GM21447 (cell line): ENCODE results near the gene MGP.
A peak's percentile ranks its signal among the peaks of the same experiment; 100 is the strongest.

Experiments used
- ATAC-seq: cut with Tn5 transposase; IDR thresholded peaks from one replicate; pipeline ENCODE4 v1.9.1; 2021; ENCODE audit not compliant: unreplicated experiment

The MGP gene

GRCh38 chr12:14903386-14904098 lies 17.9 kb upstream of the MGP start:
- no peak for ATAC-seq

GRCh38 chr12:14902465-14902864 lies 16.8 kb upstream of the MGP start:
- ATAC-seq, result no peak

- no peak for ATAC-seq
Observed at GRCh38 chr12:14901228-14901562, 15.5 kb upstream of the MGP start.

- no peak for ATAC-seq
Observed at GRCh38 chr12:14900521-14901227, 15.0 kb upstream of the MGP start.

- no peak for ATAC-seq
Observed at GRCh38 chr12:14896521-14897169, 11.0 kb upstream of the MGP start.

- ATAC-seq, result no peak
Observed at GRCh38 chr12:14893506-14894250, 8.0 kb upstream of the MGP start.

GRCh38 chr12:14892726-14893505 lies 7.3 kb upstream of the MGP start:
- no peak for ATAC-seq

GRCh38 chr12:14890701-14891100 lies 5.0 kb upstream of the MGP start:
- ATAC-seq, result no peak

- no peak for ATAC-seq
Observed at GRCh38 chr12:14886271-14886670, 617 bp upstream of the MGP start.

- peak; percentile 98 for ATAC-seq
Observed at GRCh38 chr12:14884458-14884878, 1.2 kb downstream of the MGP start.

GRCh38 chr12:14883686-14884085 lies 2.0 kb downstream of the MGP start:
- ATAC-seq, result no peak

GRCh38 chr12:14880890-14881453 lies 4.7 kb downstream of the MGP start:
- ATAC-seq, result no peak

- no peak for ATAC-seq
Observed at GRCh38 chr12:14879222-14879933, 6.3 kb downstream of the MGP start.

- ATAC-seq, result no peak
Observed at GRCh38 chr12:14878488-14878887, 7.2 kb downstream of the MGP start.

- ATAC-seq, result no peak
Observed at GRCh38 chr12:14876833-14877232, 8.8 kb downstream of the MGP start.

- no peak for ATAC-seq
Observed at GRCh38 chr12:14874882-14875281, 10.8 kb downstream of the MGP start.

- ATAC-seq, result no peak
Observed at GRCh38 chr12:14873440-14874185, 12.0 kb downstream of the MGP start.

- no peak for ATAC-seq
Observed at GRCh38 chr12:14871886-14872285, 13.8 kb downstream of the MGP start.

- no peak for ATAC-seq
Observed at GRCh38 chr12:14871247-14871646, 14.4 kb downstream of the MGP start.
